Prostate gland (tissue), 2 donors: ENCODE data around the gene STIM1.

Experiments
- POLR2A ChIP-seq: fragments of 450-650 bp; IDR thresholded peaks from one replicate; pipeline ENCODE4 v1.6.1; 2016; ENCODE audit warnings: antibody characterized with exemption, mild to moderate bottlenecking
- POLR2AphosphoS5 ChIP-seq: sonication (generic); formaldehyde crosslinking; IDR thresholded peaks from one replicate; pipeline ENCODE4 v1.6.1; 2017; ENCODE audit warnings: antibody characterized with exemption
- TF ChIP-seq, protein P1 (sequence below), 4 experiments: fragments of 200-600 bp in 2 of 4; fragments of 450-650 bp in 2 of 4; sonication (generic) in 2 of 4; IDR thresholded peaks; 1 replicate in 3 of 4; 2 replicates in 1 of 4; pipeline ENCODE4 v1.5.1; 2016 to 2019; ENCODE audit warnings: antibody characterized with exemption in 4 of 4, mild to moderate bottlenecking in 2 of 4, moderate library complexity in 2 of 4

DNA sequence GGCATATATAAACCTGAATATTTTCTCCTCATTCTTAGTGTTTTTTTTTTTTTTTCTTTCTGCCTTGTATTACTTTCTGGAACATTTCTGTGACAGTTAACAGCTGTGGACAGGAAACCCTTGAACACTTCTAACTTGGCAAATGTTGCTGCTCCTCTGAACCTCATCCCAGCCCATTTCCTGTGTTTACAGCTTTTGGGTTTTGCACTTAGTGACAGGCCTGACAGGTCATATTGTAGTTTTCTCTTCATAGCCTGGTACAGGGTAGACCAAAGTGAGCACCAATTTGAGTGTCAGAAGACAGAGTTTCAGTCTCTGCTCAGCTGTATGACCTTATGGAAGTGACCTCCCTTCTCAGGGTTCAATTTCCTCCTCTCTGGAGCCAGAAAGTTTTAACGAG, 91.6 kb downstream of the STIM1 start:
- TF ChIP-seq POLR2AphosphoS5 (peak; percentile 48), POLR2A (no peak)
- TF ChIP-seq, protein P1, sequence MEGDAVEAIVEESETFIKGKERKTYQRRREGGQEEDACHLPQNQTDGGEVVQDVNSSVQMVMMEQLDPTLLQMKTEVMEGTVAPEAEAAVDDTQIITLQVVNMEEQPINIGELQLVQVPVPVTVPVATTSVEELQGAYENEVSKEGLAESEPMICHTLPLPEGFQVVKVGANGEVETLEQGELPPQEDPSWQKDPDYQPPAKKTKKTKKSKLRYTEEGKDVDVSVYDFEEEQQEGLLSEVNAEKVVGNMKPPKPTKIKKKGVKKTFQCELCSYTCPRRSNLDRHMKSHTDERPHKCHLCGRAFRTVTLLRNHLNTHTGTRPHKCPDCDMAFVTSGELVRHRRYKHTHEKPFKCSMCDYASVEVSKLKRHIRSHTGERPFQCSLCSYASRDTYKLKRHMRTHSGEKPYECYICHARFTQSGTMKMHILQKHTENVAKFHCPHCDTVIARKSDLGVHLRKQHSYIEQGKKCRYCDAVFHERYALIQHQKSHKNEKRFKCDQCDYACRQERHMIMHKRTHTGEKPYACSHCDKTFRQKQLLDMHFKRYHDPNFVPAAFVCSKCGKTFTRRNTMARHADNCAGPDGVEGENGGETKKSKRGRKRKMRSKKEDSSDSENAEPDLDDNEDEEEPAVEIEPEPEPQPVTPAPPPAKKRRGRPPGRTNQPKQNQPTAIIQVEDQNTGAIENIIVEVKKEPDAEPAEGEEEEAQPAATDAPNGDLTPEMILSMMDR (IDR thresholded peaks at IDR 0.05), result no peak
